AG09319 (cell line): ENCODE results near the gene PAM16.

Experiments used
- DNase-seq: peaks from one replicate; pipeline ENCODE4 v3.0.0-alpha.2; 2010; ENCODE audit warnings: low read depth; ENCODE audit errors: extremely low read depth
- CTCF ChIP-seq: IDR thresholded peaks from 2 replicates; pipeline ENCODE4 v1.5.1; 2011; ENCODE audit warnings: low read depth, mild to moderate bottlenecking, inconsistent platforms, low read length, moderate library complexity

The PAM16 gene

GRCh38 chr16:4390266-4391260, 39.4 kb upstream of the PAM16 start:
- no peak for DNase-seq
- TF ChIP-seq CTCF: no peak

GRCh38 chr16:4389051-4389955, 38.2 kb upstream of the PAM16 start:
- no peak for TF ChIP-seq CTCF
- no peak for DNase-seq

- no peak for DNase-seq
Observed at GRCh38 chr16:4388271-4389021, 37.3 kb upstream of the PAM16 start.

GRCh38 chr16:4387781-4388180, 36.7 kb upstream of the PAM16 start:
- no peak for DNase-seq
- no peak for TF ChIP-seq CTCF

More at GRCh38 chr16:4388271-4389021, 37.3 kb upstream of the PAM16 start:
- TF ChIP-seq CTCF: no peak

GRCh38 chr16:4386951-4387565, 35.9 kb upstream of the PAM16 start:
- DNase-seq: no peak
- no peak for TF ChIP-seq CTCF

GRCh38 chr16:4386451-4386805, 35.3 kb upstream of the PAM16 start:
- no peak for TF ChIP-seq CTCF
- no peak for DNase-seq
